ENCODE measurements around the gene EYA3.

Gene EYA3

DNA sequence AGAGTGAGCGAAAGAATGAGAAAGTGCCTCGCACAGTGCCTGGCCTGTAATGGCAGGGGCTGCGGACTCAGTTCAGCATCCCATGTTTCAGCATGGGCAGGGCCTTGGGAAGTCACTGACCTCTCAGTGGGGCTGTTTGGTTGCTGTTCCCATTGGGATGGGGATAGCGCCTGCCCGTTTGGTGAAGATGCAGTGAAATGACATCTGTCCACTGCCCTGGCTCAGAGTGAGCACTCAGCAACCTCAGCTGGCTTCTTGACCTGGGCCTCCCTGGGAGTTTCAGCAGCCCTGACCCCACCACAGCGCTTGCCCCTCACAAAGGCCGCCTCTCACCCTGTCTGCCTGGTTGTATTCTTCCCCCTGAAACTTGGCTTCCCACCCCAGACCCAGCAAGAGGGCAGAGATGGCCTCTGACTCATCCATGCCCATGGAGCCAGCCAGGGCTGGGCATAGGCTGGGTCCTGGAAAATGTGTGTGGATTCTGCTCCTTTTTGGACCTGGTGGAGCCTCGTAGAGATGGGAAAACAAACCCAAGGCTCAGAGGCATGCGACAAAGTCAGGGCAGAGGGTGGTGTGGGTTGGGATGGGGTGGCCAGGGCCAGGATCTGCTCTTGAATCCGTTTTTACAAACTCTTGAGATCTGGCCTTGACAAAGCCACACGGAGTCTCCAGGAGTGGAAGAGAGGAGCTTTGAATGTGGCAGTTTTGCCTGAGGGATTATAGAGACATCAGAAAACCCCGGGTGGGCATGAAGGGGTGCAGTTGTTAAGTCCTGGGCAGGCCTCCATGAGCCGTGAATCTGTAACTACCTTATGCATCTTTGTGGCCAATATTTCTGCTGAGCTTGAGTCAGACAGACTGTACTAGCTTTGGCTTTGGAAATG lies 127.4 kb downstream of the EYA3 start:
- no peak for TF ChIP-seq BACH2 (CRISPR knock-in tag; IDR thresholded peaks at IDR 0.05; ENCODE audit: borderline replicate concordance)
- TF ChIP-seq ZFP3 (CRISPR knock-in tag; IDR thresholded peaks at IDR 0.05): no peak
- TF ChIP-seq ZNF70 (CRISPR knock-in tag; IDR thresholded peaks at IDR 0.05): no peak
- no peak for TF ChIP-seq ZFP30 (CRISPR knock-in tag; IDR thresholded peaks at IDR 0.05)
- no peak for TF ChIP-seq GLIS3 (CRISPR knock-in tag; IDR thresholded peaks at IDR 0.05)
- TF ChIP-seq, protein P1, sequence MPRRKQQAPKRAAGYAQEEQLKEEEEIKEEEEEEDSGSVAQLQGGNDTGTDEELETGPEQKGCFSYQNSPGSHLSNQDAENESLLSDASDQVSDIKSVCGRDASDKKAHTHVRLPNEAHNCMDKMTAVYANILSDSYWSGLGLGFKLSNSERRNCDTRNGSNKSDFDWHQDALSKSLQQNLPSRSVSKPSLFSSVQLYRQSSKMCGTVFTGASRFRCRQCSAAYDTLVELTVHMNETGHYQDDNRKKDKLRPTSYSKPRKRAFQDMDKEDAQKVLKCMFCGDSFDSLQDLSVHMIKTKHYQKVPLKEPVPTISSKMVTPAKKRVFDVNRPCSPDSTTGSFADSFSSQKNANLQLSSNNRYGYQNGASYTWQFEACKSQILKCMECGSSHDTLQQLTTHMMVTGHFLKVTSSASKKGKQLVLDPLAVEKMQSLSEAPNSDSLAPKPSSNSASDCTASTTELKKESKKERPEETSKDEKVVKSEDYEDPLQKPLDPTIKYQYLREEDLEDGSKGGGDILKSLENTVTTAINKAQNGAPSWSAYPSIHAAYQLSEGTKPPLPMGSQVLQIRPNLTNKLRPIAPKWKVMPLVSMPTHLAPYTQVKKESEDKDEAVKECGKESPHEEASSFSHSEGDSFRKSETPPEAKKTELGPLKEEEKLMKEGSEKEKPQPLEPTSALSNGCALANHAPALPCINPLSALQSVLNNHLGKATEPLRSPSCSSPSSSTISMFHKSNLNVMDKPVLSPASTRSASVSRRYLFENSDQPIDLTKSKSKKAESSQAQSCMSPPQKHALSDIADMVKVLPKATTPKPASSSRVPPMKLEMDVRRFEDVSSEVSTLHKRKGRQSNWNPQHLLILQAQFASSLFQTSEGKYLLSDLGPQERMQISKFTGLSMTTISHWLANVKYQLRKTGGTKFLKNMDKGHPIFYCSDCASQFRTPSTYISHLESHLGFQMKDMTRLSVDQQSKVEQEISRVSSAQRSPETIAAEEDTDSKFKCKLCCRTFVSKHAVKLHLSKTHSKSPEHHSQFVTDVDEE (CRISPR knock-in tag; IDR thresholded peaks at IDR 0.05): no peak
- no peak for TF ChIP-seq OSR1 (CRISPR knock-in tag; IDR thresholded peaks at IDR 0.05)
- no peak for TF ChIP-seq CSDC2 (CRISPR knock-in tag; IDR thresholded peaks at IDR 0.05)
- no peak for TF ChIP-seq SNAI2 (CRISPR knock-in tag; IDR thresholded peaks at IDR 0.05)
- TF ChIP-seq TCF4 (CRISPR knock-in tag; IDR thresholded peaks at IDR 0.05; ENCODE audit: borderline replicate concordance): no peak
- no peak for TF ChIP-seq ZNF8 (CRISPR knock-in tag; IDR thresholded peaks at IDR 0.05)
- no peak for TF ChIP-seq RARB (CRISPR knock-in tag; IDR thresholded peaks at IDR 0.05)
- TF ChIP-seq, protein P2, sequence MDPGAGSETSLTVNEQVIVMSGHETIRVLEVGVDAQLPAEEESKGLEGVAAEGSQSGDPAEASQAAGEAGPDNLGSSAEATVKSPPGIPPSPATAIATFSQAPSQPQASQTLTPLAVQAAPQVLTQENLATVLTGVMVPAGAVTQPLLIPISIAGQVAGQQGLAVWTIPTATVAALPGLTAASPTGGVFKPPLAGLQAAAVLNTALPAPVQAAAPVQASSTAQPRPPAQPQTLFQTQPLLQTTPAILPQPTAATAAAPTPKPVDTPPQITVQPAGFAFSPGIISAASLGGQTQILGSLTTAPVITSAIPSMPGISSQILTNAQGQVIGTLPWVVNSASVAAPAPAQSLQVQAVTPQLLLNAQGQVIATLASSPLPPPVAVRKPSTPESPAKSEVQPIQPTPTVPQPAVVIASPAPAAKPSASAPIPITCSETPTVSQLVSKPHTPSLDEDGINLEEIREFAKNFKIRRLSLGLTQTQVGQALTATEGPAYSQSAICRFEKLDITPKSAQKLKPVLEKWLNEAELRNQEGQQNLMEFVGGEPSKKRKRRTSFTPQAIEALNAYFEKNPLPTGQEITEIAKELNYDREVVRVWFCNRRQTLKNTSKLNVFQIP (CRISPR knock-in tag; IDR thresholded peaks at IDR 0.05; ENCODE audit: borderline replicate concordance, low read depth): no peak
- no peak for TF ChIP-seq PPARA (CRISPR knock-in tag; IDR thresholded peaks at IDR 0.05; ENCODE audit: borderline replicate concordance)
- TF ChIP-seq ZNF565 (CRISPR knock-in tag; conservative IDR thresholded peaks at IDR 0.05; ENCODE audit: low read depth): no peak
- TF ChIP-seq ISL1 (CRISPR knock-in tag; IDR thresholded peaks at IDR 0.05): no peak
- ATAC-seq: peak; percentile 43

DNA sequence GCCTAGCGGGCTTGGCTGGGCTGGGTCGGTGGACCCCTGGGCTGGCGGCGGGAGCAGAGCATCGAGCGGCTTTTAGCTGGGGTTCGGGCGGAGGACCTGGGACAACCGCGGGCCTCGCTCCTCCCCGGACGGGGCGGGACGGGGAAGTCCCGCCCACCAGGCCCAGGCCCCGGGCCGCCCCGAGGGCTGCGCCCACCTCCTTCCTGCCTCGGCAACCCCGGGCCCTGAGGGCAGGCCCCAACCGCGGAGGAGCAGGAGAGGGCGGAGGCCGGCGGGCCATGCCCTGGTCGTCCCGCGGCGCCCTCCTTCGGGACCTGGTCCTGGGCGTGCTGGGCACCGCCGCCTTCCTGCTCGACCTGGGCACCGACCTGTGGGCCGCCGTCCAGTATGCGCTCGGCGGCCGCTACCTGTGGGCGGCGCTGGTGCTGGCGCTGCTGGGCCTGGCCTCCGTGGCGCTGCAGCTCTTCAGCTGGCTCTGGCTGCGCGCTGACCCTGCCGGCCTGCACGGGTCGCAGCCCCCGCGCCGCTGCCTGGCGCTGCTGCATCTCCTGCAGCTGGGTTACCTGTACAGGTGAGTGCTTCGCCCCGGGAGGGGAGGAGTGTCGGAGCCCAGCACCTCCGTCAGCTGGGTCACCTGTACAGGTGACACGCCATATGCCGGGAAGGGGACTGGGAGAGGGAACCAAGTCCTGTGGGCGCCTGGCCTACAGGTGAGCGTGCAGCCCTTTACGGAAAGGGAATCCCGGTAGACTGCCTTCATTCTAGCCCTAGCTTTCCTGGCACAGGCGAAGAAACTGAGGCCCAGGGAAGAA lies 128.4 kb downstream of the EYA3 start, which contains the start of gene XKR8:
TSS of gene XKR8 (plus strand) at position 182 of the 812 bp plus-strand sequence. CDS start at position 279, 97 bp downstream.
- ATAC-seq: no peak
- no peak for TF ChIP-seq ARNTL (CRISPR knock-in tag; IDR thresholded peaks at IDR 0.05; ENCODE audit: borderline replicate concordance, low read depth)
- no peak for TF ChIP-seq TOX (CRISPR knock-in tag; IDR thresholded peaks at IDR 0.05; ENCODE audit: borderline replicate concordance)
- TF ChIP-seq ZC3H10 (CRISPR knock-in tag; IDR thresholded peaks at IDR 0.05): no peak
- TF ChIP-seq, protein P3, sequence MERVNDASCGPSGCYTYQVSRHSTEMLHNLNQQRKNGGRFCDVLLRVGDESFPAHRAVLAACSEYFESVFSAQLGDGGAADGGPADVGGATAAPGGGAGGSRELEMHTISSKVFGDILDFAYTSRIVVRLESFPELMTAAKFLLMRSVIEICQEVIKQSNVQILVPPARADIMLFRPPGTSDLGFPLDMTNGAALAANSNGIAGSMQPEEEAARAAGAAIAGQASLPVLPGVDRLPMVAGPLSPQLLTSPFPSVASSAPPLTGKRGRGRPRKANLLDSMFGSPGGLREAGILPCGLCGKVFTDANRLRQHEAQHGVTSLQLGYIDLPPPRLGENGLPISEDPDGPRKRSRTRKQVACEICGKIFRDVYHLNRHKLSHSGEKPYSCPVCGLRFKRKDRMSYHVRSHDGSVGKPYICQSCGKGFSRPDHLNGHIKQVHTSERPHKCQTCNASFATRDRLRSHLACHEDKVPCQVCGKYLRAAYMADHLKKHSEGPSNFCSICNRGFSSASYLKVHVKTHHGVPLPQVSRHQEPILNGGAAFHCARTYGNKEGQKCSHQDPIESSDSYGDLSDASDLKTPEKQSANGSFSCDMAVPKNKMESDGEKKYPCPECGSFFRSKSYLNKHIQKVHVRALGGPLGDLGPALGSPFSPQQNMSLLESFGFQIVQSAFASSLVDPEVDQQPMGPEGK (CRISPR knock-in tag; IDR thresholded peaks at IDR 0.05; ENCODE audit: borderline replicate concordance): no peak

DNA sequence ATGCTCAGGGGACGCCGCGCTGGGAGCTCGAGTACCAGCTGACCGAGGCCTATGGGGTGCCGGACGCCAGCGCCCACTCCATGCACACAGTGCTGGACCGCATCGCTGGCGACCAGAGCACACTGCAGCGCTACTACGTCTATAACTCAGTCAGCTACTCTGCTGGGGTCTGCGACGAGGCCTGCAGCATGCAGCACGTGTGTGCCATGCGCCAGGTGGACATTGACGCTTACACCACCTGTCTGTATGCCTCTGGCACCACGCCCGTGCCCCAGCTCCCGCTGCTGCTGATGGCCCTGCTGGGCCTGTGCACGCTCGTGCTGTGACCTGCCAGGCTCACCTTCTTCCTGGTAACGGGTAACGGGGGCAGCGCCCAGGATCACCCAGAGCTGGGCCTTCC lies 129.9 kb downstream of the EYA3 start:
- no peak for ATAC-seq
- TF ChIP-seq GLIS3 (CRISPR knock-in tag; IDR thresholded peaks at IDR 0.05) (no peak), CSDC2 (CRISPR knock-in tag; IDR thresholded peaks at IDR 0.05) (no peak), BACH2 (CRISPR knock-in tag; IDR thresholded peaks at IDR 0.05; ENCODE audit: borderline replicate concordance) (no peak), RARB (CRISPR knock-in tag; IDR thresholded peaks at IDR 0.05) (no peak), ZNF8 (CRISPR knock-in tag; IDR thresholded peaks at IDR 0.05) (no peak), ARNTL (CRISPR knock-in tag; IDR thresholded peaks at IDR 0.05; ENCODE audit: borderline replicate concordance, low read depth) (no peak), ESRRG (CRISPR knock-in tag; IDR thresholded peaks at IDR 0.05) (no peak), ZNF565 (CRISPR knock-in tag; conservative IDR thresholded peaks at IDR 0.05; ENCODE audit: low read depth) (no peak), TCF4 (CRISPR knock-in tag; IDR thresholded peaks at IDR 0.05; ENCODE audit: borderline replicate concordance) (no peak)
- TF ChIP-seq, protein P1 (CRISPR knock-in tag; IDR thresholded peaks at IDR 0.05): no peak
- TF ChIP-seq, protein P4, sequence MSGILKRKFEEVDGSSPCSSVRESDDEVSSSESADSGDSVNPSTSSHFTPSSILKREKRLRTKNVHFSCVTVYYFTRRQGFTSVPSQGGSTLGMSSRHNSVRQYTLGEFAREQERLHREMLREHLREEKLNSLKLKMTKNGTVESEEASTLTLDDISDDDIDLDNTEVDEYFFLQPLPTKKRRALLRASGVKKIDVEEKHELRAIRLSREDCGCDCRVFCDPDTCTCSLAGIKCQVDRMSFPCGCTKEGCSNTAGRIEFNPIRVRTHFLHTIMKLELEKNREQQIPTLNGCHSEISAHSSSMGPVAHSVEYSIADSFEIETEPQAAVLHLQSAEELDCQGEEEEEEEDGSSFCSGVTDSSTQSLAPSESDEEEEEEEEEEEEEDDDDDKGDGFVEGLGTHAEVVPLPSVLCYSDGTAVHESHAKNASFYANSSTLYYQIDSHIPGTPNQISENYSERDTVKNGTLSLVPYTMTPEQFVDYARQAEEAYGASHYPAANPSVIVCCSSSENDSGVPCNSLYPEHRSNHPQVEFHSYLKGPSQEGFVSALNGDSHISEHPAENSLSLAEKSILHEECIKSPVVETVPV (CRISPR knock-in tag; IDR thresholded peaks at IDR 0.05): no peak
- TF ChIP-seq, protein P5, sequence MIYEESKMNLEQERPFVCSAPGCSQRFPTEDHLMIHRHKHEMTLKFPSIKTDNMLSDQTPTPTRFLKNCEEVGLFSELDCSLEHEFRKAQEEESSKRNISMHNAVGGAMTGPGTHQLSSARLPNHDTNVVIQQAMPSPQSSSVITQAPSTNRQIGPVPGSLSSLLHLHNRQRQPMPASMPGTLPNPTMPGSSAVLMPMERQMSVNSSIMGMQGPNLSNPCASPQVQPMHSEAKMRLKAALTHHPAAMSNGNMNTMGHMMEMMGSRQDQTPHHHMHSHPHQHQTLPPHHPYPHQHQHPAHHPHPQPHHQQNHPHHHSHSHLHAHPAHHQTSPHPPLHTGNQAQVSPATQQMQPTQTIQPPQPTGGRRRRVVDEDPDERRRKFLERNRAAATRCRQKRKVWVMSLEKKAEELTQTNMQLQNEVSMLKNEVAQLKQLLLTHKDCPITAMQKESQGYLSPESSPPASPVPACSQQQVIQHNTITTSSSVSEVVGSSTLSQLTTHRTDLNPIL (CRISPR knock-in tag; IDR thresholded peaks at IDR 0.05; ENCODE audit: low read depth): no peak

All from SK-N-SH treated with all-trans-retinoic acid at 6 μM for 48 hours (cell line).